Measurements from ENCODE around the gene LYPLAL1.
"Not testable (repeated sequence)": the region's sequence is repeated elsewhere in the genome, so short reads cannot be mapped to it uniquely, and the experiment has no call there.

LYPLAL1 gene

GRCh38 chr1:219232890-219233289, 59.2 kb downstream of the LYPLAL1 start:
- no peak overlapping the region for H3K4me3 ChIP-seq (ENCODE audit: low read depth, low read length)
- no peak for TF ChIP-seq CTCF (IDR thresholded peaks at IDR 0.05; ENCODE audit: low read depth, low read length)

- no peak for TF ChIP-seq CTCF (IDR thresholded peaks at IDR 0.05; ENCODE audit: low read depth, low read length)
- no peak overlapping the region for H3K4me3 ChIP-seq (ENCODE audit: low read depth, low read length)
Observed at GRCh38 chr1:219235903-219236481, 62.3 kb downstream of the LYPLAL1 start.

- no peak for TF ChIP-seq CTCF (IDR thresholded peaks at IDR 0.05; ENCODE audit: low read depth, low read length)
- no peak overlapping the region for H3K4me3 ChIP-seq (ENCODE audit: low read depth, low read length)
Observed at GRCh38 chr1:219236933-219237610, 63.4 kb downstream of the LYPLAL1 start.

GRCh38 chr1:219239518-219239917, 65.8 kb downstream of the LYPLAL1 start:
- no peak overlapping the region for H3K4me3 ChIP-seq (ENCODE audit: low read depth, low read length)

GRCh38 chr1:219244864-219245263, 71.2 kb downstream of the LYPLAL1 start:
- no peak overlapping the region for H3K4me3 ChIP-seq (ENCODE audit: low read depth, low read length)
- no peak for TF ChIP-seq CTCF (IDR thresholded peaks at IDR 0.05; ENCODE audit: low read depth, low read length)

More at GRCh38 chr1:219239518-219239917, 65.8 kb downstream of the LYPLAL1 start:
- no peak for TF ChIP-seq CTCF (IDR thresholded peaks at IDR 0.05; ENCODE audit: low read depth, low read length)

GRCh38 chr1:219247441-219247840, 73.8 kb downstream of the LYPLAL1 start:
- TF ChIP-seq CTCF (IDR thresholded peaks at IDR 0.05; ENCODE audit: low read depth, low read length) = no peak
- no peak overlapping the region for H3K4me3 ChIP-seq (ENCODE audit: low read depth, low read length)

- H3K4me3 ChIP-seq (ENCODE audit: low read depth, low read length) = not testable (repeated sequence)
Observed at GRCh38 chr1:219250468-219250867, 76.8 kb downstream of the LYPLAL1 start.
